GM12892 (cell line): ENCODE measurements around the gene NAB1.

Experiments used
- DNase-seq: peaks from one replicate; pipeline ENCODE4 v3.0.0; 2011; ENCODE audit not compliant: insufficient read length
- FAIRE-seq: peaks from 2 replicates; lab custom pipeline; 2011; peaks lifted over from hg19 to GRCh38; lab: Jason Lieb, UNC
- POLR2A ChIP-seq: IDR thresholded peaks from 2 replicates; pipeline ENCODE4 v1.6.1; 2011; ENCODE audit warnings: low read depth, low read length, control low read depth
- POLR2AphosphoS5 ChIP-seq: IDR thresholded peaks from 2 replicates; pipeline ENCODE4 v1.6.1; 2011; ENCODE audit warnings: low read depth, low read length, control low read depth
- TAF1 ChIP-seq: IDR thresholded peaks from 2 replicates; pipeline ENCODE4 v1.6.1; 2011; ENCODE audit warnings: low read depth, mild to moderate bottlenecking, control low read depth, low read length, borderline replicate concordance

Gene NAB1

GRCh38 chr2:190722835-190723234 lies 74.0 kb downstream of the NAB1 start:
- no peak for DNase-seq
- no peak for TF ChIP-seq POLR2AphosphoS5
- TF ChIP-seq TAF1 = no peak
- TF ChIP-seq POLR2A = no peak
- no peak for FAIRE-seq

GRCh38 chr2:190723397-190724090 lies 74.7 kb downstream of the NAB1 start:
- no peak for DNase-seq
- FAIRE-seq = no peak

GRCh38 chr2:190726255-190726654 lies 77.4 kb downstream of the NAB1 start:
- DNase-seq (no peak), FAIRE-seq (no peak)
- TF ChIP-seq POLR2A (no peak), POLR2AphosphoS5 (no peak), TAF1 (no peak)

More at GRCh38 chr2:190723397-190724090, 74.7 kb downstream of the NAB1 start:
- TF ChIP-seq TAF1 (no peak), POLR2AphosphoS5 (no peak), POLR2A (no peak)

GRCh38 chr2:190736355-190736754 lies 87.5 kb downstream of the NAB1 start:
- TF ChIP-seq POLR2A = no peak
- TF ChIP-seq TAF1 = no peak
- TF ChIP-seq POLR2AphosphoS5 = no peak
- no peak for DNase-seq
- FAIRE-seq = no peak

GRCh38 chr2:190740449-190740848 lies 91.6 kb downstream of the NAB1 start:
- TF ChIP-seq POLR2AphosphoS5 (no peak), POLR2A (no peak), TAF1 (no peak)
- FAIRE-seq = no peak
- DNase-seq = no peak
